ENCODE measurements around the gene CD164L2.
A peak's percentile ranks its signal among the peaks of the same experiment; 100 is the strongest.

CD164L2 gene

GRCh38 chr1:27342778-27343638 lies 40.1 kb downstream of the CD164L2 start:
- peak; percentile 43 to 64 (median 61) for DNase-seq

GRCh38 chr1:27342391-27342777 lies 40.7 kb downstream of the CD164L2 start:
- peak in 1 of 3 donors; percentile 20 for DNase-seq

GRCh38 chr1:27341525-27342252 lies 41.4 kb downstream of the CD164L2 start, which contains the start of gene SYTL1:
Gene SYTL1, plus strand, starts transcription at chr1:27342022. Its CDS starts 3,313 bp downstream, at chr1:27345335.
- DNase-seq = peak; percentile 75 to 88 (median 82)

GRCh38 chr1:27339213-27339612 lies 43.9 kb downstream of the CD164L2 start:
- DNase-seq = peak in 1 of 3 donors; percentile 34

GRCh38 chr1:27338751-27339150 lies 44.4 kb downstream of the CD164L2 start:
- DNase-seq = no peak

GRCh38 chr1:27336756-27337155 lies 46.4 kb downstream of the CD164L2 start:
- no peak for DNase-seq

GRCh38 chr1:27335506-27336422 lies 47.4 kb downstream of the CD164L2 start:
- DNase-seq = no peak

- DNase-seq = no peak
Observed at GRCh38 chr1:27333717-27334279, 49.3 kb downstream of the CD164L2 start.

- DNase-seq = peak; percentile 51 to 71 (median 67)
Observed at GRCh38 chr1:27332536-27333281, 50.4 kb downstream of the CD164L2 start.

GRCh38 chr1:27331922-27332321 lies 51.2 kb downstream of the CD164L2 start:
- no peak for DNase-seq

GRCh38 chr1:27331426-27331825 lies 51.7 kb downstream of the CD164L2 start:
- DNase-seq = no peak

- no peak for DNase-seq
Observed at GRCh38 chr1:27330786-27331185, 52.3 kb downstream of the CD164L2 start.

Measured in suppressor macrophage treated with lipopolysaccharide for 1 hour (primary cell).